Kidney epithelial cell (primary cell): ENCODE data around the gene RBM26. TPM values are rescaled to one million over a fixed set of nuclear protein-coding genes. Genes with fewer than 3 reads are reported as not detected.
"Not testable (repeated sequence)": the region's sequence is repeated elsewhere in the genome, so short reads cannot be mapped to it uniquely, and the experiment has no call there.

ENCODE experiments used
- DNase-seq: peaks from one replicate; pipeline ENCODE4 v3.0.0-alpha.2; 2010; ENCODE audit warnings: low read depth
- H3K27me3 ChIP-seq: 2 replicates; pipeline ENCODE4 v1.6.0; 2011; ENCODE audit warnings: low read length; ENCODE audit not compliant: control insufficient read depth, insufficient read depth
- H3K36me3 ChIP-seq: 2 replicates; pipeline ENCODE4 v1.5.1; 2011; ENCODE audit warnings: low read length; ENCODE audit not compliant: control insufficient read depth, insufficient read depth
- H3K4me3 ChIP-seq: 2 replicates; pipeline ENCODE4 v1.5.1; 2011; ENCODE audit warnings: low read depth, mild to moderate bottlenecking, control low read depth, low read length
- total RNA-seq: library from RNA; depleted of rRNA; stranded (reverse); fragments of >200 nt; gene quantifications from 2 replicates; pipeline ENCODE4 v1.2.3, GENCODE V29; 2015
- TF ChIP-seq, protein P1 (sequence below): IDR thresholded peaks from 2 replicates; pipeline ENCODE4 v1.5.1; 2011; ENCODE audit warnings: mild to moderate bottlenecking, moderate library complexity, low read length, control low read depth, inconsistent platforms; ENCODE audit not compliant: insufficient read depth, poor library complexity, severe bottlenecking

The RBM26 gene
- total RNA-seq, 1 donor from 2014 or later = 25.6 TPM

DNA sequence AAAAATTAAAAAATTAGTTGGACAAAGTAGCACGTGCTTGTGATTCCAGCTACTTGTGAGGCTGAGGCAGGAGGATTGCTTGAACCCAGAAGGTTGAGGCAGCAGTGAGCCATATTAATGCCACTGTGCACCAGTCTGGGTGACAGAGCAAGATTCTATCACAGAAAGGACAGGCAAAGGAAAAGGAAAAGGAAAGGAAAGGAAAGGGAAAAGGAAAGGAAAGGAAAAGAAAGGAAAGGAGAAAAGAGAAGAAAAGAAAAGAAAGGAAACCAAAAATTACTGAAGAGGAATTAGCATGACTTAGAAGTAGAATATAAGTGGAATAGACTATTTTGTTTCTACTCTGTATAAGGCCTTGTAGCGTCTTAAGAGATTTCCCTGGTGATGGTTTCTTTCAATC, 122.3 kb downstream of the RBM26 start:
- TF ChIP-seq, protein P1, sequence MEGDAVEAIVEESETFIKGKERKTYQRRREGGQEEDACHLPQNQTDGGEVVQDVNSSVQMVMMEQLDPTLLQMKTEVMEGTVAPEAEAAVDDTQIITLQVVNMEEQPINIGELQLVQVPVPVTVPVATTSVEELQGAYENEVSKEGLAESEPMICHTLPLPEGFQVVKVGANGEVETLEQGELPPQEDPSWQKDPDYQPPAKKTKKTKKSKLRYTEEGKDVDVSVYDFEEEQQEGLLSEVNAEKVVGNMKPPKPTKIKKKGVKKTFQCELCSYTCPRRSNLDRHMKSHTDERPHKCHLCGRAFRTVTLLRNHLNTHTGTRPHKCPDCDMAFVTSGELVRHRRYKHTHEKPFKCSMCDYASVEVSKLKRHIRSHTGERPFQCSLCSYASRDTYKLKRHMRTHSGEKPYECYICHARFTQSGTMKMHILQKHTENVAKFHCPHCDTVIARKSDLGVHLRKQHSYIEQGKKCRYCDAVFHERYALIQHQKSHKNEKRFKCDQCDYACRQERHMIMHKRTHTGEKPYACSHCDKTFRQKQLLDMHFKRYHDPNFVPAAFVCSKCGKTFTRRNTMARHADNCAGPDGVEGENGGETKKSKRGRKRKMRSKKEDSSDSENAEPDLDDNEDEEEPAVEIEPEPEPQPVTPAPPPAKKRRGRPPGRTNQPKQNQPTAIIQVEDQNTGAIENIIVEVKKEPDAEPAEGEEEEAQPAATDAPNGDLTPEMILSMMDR = no peak
- Histone ChIP-seq H3K36me3 (no peaks in the 10 kb centered on the region), H3K27me3 (no peaks in the 10 kb centered on the region), H3K4me3 (no peak overlapping the region)
- no peak for DNase-seq

DNA sequence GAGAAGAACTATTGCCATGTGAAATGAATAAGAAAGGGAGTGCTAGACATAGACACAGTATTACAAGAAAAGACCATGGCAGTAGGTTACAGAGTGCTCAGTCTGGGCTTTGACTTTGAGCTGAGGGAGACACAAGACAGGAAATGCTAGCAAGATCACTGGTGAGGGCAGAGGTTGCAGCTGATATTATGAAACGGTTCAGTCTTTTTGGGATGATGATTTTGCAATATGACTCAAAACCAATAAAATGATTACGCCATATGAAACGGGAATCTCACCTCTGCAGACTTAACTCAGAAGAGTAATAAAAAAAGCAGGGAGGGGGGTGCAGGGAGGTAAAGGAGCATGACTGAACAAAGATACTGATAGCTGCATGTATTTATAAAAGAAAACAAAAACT, 123.1 kb downstream of the RBM26 start:
- TF ChIP-seq, protein P1 = no peak
- no peak for DNase-seq
- H3K4me3 ChIP-seq = no peak overlapping the region
- H3K27me3 ChIP-seq = no peaks in the 10 kb centered on the region
- H3K36me3 ChIP-seq = no peaks in the 10 kb centered on the region

DNA sequence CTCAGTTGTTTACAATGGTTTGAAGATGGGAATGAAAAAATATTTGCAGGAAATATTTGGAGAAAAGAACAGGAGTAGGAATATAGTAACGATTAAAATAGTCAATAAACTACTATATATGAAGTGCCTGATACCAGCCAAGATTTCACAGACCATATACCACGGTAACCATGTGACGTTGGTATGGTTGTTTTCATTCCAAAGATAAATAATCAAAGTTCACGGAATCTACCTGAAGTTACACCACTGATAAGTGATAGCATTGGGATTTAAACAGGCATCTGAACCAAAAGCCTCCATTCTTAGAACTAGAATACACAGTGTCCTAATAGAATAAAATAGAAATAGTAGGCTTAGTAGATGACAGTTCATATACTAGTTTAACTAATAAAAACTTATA, 123.5 kb downstream of the RBM26 start:
- H3K4me3 ChIP-seq = no peak overlapping the region
- DNase-seq = no peak
- TF ChIP-seq, protein P1 = no peak
- no peaks in the 10 kb centered on the region for H3K27me3 ChIP-seq
- H3K36me3 ChIP-seq = no peaks in the 10 kb centered on the region

DNA sequence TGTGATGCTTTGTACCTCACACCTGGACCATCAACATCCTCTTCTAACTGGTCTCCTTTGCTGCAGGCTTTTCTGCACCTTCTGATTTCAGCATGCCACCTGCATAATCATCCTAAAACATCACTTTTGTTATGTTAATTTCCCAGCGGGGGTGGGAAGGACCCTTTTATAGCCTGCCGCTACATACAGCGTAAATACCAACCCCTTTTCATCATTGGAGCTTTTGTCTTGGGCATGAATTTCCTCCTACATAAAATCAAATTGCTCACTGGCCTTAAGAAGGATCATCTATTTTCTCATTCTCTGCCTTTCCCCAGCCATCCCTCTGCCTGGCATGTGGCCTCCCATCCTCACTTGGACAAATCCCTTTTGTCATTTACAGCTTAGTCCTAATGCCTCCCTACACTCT, 124.7 kb downstream of the RBM26 start:
- TF ChIP-seq, protein P1 = no peak
- no peaks in the 10 kb centered on the region for H3K27me3 ChIP-seq

DNA sequence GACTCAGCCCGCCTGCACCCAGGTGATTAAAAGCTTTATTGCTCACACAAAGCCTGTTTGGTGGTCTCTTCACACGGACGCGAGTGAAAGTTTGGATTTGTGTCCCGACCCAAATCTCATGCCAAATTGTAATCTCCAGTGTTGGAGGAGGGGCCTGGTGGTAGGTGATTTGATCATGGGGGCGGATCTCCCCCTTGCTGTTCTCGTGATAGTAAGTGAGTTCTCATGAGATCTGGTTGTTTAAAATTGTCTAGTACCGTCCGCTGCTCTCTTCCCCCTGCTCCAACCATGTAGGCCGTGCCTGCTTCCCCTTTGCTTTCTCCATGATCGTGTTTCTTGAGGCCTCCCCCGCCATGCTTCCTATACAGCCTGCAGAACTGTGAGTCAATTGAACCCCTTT, 126.3 kb downstream of the RBM26 start:
- not testable (repeated sequence) for H3K36me3 ChIP-seq, DNase-seq, H3K27me3 ChIP-seq, H3K4me3 ChIP-seq

More for the DNA sequence above, 124.7 kb downstream of the RBM26 start:
- Histone ChIP-seq H3K36me3 (no peaks in the 10 kb centered on the region), H3K4me3 (no peak overlapping the region)
- DNase-seq = no peak

DNA sequence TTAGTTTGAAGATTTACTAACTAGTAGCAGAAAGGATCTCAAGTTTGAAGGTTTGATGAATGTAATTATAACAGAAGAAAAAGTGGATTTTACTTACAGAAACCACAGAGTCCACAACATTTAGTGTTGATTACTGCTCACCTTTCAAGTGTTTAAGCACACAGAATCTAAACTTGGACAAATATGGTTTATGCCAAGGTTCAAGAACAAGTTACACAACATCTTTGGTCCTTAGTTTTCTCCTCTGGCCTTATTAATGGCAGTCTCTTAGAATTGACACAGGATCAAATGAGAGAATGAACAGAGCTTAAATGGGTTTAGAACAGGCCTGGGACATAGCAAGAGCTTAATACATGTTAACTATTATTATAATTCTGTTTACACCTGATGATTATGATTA, 133.0 kb downstream of the RBM26 start:
- no peak for DNase-seq
- TF ChIP-seq, protein P1 = no peak
- Histone ChIP-seq H3K27me3 (no peaks in the 10 kb centered on the region), H3K36me3 (no peaks in the 10 kb centered on the region), H3K4me3 (no peak overlapping the region)
